DMS 273 (cell line): ENCODE measurements around the gene EDARADD.

Experiments used
- DNase-seq: peaks from one replicate; lab custom pipeline; 2025; ENCODE audit not compliant: unreplicated experiment; lab: John Stamatoyannopoulos, UW

EDARADD gene

DNA sequence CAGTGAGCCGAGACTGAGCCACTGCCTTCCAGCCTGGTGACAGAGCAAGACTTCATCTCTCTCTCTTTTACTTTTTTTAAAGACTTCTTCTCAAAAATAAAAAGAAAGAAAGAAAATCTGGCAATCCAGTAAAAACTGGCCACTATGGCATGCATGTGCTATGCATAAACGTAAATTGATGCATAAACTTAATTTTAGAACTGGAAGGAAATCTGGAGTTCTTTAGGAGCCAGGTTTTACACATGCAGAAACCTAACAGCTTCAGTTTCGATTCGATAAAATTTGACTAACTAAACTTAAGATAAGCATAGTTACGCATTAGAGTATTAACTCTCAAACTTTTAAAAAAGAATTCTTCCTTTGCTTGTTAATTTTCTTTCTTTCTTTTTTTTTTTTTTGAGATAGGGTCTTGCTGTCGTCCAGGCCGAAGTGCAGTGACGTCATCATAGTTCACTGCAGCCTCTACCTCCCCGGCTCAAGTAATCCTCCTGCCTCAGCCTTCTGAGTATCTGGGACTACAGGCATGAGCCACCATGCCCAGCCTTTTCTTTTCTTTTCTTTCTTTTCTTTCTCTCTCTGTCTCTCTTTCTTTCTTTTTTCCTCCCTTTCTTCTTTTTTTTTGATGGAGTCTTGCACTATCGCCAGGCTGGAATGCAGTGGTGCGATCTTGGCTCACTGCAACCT lies 117.8 kb downstream of the EDARADD start:
- no peak for DNase-seq

DNA sequence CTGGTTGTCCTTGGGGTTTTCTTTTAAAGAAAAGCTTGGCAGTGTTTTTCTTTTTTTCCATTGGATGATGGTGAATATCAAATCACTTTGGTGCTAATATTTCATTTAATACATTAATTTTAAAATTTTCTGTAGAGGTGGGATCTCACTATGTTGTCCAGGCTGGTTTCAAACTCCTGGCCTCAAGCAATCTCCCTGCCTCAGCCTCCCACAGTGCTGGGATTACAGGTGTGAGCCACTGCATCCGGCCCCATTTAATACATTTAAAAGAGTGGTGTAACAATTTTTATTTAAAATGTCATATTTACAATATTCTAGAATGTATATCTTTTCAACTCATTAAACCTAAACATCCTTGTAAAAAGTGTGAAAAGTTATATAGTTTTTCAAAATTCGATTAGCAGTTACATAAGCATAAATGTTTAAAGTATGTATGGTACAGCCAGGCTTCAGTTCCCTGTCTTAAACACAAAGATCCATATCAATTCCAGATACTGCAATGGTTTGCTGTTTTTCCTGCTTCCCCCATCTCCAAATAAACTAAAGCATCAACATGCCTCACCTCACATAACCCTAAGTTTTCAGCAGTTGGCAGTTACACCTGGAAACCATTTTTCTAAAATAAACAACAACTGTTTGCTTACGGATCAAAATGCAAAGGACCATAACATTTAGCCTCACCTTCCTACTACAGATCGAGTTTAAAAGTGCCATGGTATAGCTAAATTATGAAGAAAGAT lies 120.8 kb downstream of the EDARADD start:
- peak; percentile 22 for DNase-seq

DNA sequence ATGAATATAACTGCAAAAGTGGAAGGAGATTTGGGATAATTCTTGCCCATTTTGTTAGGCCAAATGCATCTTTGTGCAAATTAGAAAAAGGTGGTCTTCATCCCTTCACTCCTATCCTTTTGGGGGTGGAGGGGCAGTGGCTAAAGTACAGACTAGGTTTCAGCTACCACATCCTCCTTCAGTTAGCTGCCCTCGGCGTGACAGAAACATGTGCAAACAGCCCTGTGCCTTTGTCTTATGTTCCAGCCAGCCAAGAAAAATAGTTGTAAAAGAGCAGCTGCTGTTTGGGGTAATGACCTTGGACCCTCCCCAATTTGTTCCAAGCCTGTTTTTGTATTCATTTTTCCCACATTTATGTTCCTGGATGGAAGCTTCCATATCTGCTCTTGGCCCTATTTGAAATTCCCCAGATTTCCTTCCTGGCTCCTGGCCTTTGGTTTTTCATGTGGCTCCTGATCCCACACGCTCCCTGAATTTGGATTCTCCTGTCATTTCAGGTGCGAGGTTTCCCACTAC lies 121.4 kb downstream of the EDARADD start:
- DNase-seq, result no peak

DNA sequence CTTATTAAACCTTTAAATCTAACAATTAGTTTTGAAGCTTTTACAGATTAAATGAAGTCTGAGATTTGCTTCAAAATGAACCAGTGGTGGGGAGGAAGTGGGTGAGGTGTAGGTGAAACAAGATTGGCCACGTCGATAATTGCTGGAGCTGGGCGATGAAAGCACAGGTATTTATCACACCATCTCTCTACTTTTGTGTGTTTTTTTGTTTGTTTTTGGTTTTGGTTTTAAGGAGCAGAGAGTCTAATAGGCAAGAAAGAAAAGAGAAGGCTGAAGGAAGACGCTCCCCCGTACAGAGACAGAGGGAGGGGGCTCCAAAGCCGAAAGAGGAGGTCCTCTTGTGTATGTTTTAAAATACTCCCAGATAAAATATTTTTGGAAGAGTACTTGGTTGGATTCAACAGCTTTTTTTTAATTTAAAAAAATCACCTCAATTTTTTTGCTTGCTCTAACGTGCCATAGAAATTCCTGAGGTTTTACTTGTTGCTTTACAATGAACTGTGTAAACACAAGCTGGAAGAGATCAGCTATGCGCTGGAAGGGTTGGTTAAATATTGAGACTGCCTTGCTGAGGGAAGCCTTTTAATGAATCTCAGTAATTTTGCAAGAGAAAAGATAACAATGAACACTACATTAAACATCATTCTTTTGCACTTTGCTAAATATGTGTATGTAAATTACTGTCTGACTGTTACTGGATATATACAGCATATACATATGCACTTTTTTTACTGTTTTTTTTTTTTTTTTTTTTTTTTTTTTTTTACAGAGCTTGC lies 123.0 kb downstream of the EDARADD start:
- DNase-seq, result no peak

DNA sequence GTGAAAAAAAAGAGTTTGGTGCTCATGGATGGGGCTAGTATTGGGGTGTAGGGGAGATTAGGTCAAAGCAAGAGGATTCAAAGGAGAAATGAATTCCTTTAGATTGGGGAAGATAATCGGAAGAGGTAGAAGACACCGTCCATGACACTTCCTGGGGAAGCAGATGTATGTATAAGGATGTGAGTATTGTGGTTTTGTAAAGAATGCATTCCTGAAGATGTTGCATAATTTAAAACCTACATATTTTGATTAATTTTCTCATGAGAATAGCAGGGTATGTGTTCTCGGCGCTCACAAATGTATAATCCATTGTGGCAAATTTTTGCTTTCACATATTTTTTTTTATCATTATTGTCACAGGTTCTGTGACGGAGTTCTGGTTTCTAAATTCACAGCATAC lies 124.2 kb downstream of the EDARADD start:
- no peak for DNase-seq

DNA sequence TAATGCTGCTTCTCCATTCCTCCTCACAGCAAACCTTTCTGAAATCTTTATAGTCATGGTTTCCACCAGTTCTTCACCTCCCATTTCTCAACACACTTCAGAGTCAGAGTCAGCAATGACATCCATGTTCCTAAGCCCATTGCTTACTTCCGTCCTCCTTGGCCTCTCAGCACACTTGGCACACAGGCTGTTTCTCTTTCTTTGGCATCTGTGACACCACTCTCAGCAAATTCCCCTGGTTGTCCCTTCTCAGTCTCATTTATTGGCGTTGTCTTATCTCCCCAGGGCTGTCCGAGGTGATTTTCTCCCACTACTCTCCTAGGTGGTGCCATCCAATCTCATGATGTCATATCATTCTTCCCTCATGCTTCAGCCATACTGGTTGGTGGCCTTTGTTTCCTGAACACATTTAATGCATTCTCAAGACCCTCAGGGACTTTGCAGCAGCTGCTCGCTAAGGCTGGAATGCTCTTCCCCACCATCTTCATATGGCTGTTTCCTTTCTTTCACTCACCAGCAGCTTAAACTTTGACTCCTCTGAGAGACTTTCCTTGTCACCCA lies 126.4 kb downstream of the EDARADD start:
- DNase-seq, result no peak

DNA sequence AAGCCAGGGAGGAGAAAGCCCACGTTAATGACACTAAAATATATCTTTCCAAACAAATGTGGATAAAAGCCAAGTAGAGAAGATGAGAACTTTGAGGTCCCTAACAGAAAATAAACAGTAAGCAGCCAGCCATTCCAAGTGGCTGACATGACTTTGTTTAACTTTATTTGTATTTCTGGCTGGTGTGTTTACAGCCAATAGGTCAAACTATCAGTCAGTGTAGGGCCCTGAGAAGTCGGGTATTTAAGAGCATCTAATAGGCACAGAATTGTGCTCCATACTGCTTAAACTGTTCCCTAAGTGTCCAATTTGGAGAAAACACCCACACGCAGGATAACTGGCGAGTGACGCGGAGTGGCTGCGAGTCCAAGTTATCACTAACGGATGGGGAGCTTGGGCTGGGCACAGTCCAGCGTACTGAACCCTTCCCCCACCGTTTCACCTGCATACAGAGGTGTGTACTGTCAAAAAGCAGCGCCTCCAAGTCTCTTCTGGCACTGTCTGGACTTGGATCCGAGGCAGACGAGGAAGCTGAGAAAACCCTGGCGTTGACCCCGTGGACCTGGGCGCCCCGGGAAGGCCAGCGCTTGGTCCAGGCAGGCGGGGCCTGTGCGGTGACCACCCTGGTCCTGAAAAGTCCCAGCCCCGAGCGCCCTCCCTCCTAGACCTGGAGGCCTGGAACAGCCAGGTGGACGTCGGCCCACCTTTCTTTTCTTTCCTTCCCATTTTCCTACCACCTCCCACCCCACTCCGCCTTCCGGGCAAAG lies 129.0 kb downstream of the EDARADD start:
- no peak for DNase-seq

DNA sequence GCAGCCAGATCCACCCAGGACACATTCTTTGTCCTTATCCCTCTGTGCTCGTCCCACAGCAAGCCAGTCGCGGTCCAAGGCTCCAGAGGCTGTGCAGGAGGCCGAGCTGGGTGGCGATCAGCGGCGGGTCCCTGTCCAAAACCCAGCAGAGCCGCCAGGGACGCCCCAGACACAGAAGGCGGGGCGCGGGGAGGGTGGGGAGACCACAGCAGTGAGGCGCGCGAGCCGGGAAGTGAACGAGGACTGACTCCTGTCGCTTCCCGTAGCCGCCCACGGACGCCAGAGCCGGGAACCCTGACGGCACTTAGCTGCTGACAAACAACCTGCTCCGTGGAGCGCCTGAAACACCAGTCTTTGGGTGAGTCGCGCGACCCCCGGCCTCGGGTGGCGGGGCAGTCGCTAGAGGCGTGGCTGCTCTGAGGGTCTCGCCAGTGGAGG lies 129.6 kb downstream of the EDARADD start, which contains the start of gene LGALS8:
Gene LGALS8, plus strand, starts transcription at position 279 of the 438 bp plus-strand sequence. CDS start 2,089 bp downstream, outside the sequence.
- no peak for DNase-seq

DNA sequence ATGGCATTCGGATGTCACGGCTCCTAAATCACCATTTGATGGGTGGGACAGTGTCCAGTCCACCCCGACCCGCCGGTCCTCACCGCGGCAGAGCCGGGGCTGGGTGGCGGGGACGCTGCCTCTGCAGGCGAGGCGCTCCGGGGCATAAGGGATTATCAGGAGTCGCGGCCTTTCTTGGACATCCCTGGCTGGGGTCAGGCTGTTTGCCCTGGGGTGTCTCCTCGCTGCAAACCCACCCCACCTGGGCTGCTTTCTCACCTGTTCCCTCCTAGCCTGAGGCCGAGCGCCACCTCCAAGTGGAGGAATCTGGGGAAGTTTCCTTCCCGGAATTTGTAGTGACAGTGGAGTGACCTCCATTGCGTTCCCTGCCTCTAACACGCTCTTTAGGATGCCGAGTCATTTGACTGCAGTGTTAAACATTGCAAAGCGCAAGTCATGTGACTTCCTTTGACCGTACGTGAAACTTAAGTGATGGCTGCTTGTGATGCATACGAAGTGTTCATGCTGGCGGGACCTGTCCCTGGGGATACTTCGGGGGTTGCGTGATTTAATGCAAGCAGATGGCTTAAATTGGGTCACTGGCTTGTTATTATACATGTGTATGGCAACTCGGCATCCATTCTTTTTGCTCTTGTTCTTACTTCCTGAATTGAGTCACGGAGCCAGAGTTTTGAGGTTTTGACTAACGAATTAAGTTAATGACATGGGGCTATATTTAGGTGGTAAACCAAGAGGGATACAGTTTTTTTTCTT lies 130.2 kb downstream of the EDARADD start:
- DNase-seq, result peak; percentile 80

DNA sequence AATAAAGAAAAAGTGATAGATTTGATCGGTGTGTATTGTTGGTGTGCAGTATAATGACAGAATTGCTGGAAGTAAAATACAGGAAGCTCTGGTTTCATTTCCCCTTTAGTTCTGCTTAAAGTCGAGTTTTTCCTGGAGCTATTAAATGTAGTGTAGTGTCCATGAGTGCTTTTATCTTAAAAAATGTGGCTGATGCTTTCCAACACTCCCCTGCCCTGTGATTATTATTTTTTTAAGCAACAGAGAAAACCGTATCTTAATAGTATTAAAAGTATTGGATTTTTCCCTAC lies 130.8 kb downstream of the EDARADD start:
- DNase-seq, result no peak

DNA sequence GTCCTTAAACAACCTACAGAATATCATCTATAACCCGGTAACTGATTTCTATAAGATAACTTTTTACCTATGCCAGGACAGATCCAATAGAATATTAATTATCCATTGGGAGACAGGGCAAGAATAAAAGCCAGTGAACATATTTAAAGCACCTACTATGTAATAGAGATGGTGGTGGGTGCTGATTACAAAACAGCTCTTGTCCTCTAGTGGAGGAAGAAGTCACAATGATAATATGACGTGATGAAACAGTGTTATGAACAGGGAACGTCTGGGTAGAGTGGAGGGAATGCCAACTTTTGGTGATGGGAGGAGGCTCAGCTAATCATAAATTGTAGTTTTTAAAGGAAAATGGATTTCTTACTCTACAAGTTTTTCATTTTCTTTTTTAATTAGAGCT lies 132.0 kb downstream of the EDARADD start:
- DNase-seq, result no peak

DNA sequence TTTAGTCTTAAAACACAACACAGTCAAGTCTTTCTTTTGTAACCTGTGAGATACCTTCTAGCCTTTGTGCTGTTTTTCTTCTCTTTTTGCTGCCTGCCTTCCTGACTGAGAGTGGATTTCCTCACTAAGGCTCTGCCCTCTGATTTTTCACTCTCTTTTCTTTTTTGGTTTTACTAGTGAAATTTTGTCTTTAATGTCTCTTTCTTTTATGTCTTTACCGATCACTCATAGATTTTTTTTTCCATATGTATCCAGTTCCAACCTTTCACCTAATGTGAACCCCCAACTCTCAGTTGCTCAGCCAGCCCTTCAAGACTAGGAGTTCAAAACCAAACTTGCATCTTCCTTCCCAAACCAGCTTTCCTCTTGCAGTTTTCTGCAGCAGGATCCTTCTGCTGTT lies 136.2 kb downstream of the EDARADD start:
- DNase-seq, result no peak

DNA sequence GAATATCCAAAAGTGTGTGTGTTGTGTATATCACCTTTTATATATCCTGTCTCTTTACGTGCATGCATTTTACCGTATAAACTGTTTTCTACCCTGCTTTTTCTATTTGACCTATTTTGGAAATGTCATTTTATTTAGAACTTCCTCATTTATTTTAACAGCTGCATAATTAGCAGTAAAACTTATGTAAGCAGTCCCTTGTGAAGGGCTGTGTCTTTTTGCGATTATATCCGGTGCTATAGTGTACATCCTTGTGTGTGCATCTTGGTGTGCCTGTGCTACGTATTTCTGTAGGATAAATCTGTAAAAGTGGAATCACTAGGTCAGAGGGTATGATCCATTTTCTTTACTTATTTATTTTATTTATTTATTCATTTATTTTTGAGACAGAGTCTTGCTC lies 136.9 kb downstream of the EDARADD start:
- DNase-seq, result no peak

DNA sequence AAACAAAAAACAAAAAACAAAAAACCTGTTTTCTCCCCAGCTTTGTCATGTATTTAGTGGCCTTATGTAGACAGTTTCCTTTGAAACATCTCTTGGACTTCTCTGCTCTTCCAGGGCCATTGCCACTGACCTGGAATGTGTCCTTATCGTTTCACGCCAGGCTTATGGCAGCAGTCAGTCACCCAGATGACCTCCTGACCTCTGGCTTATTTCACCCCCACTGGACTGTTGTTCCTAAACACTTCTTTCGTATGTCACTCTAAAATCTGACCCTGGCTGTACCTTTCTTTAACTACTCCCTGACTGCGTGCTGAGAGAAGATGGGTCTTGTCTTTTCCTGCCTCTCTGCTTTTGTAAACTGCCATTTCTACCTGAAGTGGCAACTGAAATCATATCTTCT lies 138.8 kb downstream of the EDARADD start:
- DNase-seq, result no peak

DNA sequence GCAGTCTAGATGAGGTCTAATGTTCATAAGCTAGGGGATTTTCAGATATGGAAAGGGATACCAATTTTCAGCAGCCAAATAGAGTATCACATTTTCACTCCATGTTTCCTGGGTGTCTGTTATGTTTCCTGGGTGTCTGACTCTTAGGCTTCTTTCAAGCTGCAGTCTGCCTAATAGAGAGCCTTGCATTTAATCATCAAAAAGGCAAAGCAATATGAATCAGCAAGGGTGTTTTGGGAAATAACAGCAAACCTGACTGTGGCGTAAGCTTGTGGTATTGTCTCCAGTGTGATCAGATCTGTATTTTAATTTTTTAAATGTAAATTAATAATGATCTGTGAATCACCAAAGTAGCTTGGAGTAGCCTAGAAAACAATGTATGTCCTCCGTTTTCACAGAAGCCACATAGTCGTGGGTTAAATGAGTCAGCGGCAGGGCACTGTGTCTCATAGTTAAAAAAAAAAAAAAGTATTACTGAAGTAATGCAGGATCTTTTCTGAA lies 140.1 kb downstream of the EDARADD start:
- no peak for DNase-seq
